IMR-90 (cell line): ENCODE data around the gene RELN. TPM values are rescaled to one million over a fixed set of nuclear protein-coding genes. Genes with fewer than 3 reads are reported as not detected.
A peak's percentile ranks its signal among the peaks of the same experiment; 100 is the strongest.

ENCODE experiments used
- ATAC-seq: fragments of 200-7000 bp; cut with Tn5 transposase; 2 replicates; pipeline ENCODE4 v1.9.1; 2020; ENCODE audit warnings: low read depth, mild to moderate bottlenecking, moderate library complexity
- BruUV-seq: library from RNA; stranded (reverse); fragments of 400-500 nt; replicated peaks from 2 replicates; lab custom pipeline; 2021; lab: Mats Ljungman, UMichigan
- CTCF ChIA-PET: fragments of 300-600 bp; formaldehyde crosslinking; extraction: SDS; loops from one replicate; lab custom pipeline; 2021; ENCODE audit warnings: antibody characterized with exemption; lab: Yijun Ruan, JAX
- POLR2A ChIA-PET: fragments of 300-600 bp; sonication (Branson Sonifier 250); formaldehyde crosslinking; loops from one replicate; lab custom pipeline; 2022; ENCODE audit warnings: antibody characterized with exemption; ENCODE audit not compliant: unreplicated experiment; lab: Charles Lee
- DNase-seq: peaks from one replicate; pipeline ENCODE4 v3.0.0; 2013
- H2AFZ ChIP-seq: replicated peaks from 2 replicates; pipeline ENCODE3; 2013; ENCODE audit warnings: low read length, mild to moderate bottlenecking; ENCODE audit not compliant: poor library complexity
- H2AK5ac ChIP-seq: 2 replicates; pipeline ENCODE4 v1.6.1; 2013; ENCODE audit warnings: low read depth, low read length, inconsistent platforms
- H2AK9ac ChIP-seq: replicated peaks from 2 replicates; pipeline ENCODE3; 2013; ENCODE audit warnings: mild to moderate bottlenecking, low read depth, low read length, moderate library complexity; ENCODE audit not compliant: poor library complexity
- H2BK120ac ChIP-seq: 2 replicates; pipeline ENCODE4 v1.6.1; 2013; ENCODE audit warnings: low read depth, low read length, inconsistent platforms
- H2BK15ac ChIP-seq: 3 replicates; pipeline ENCODE4 v1.6.1; 2013; ENCODE audit warnings: low read depth, low read length, inconsistent platforms
- H2BK20ac ChIP-seq: 2 replicates; pipeline ENCODE4 v1.6.1; 2013; ENCODE audit warnings: low read depth, mild to moderate bottlenecking, inconsistent platforms, low read length, moderate library complexity
- H2BK5ac ChIP-seq: 2 replicates; pipeline ENCODE4 v1.6.1; 2013; ENCODE audit warnings: mild to moderate bottlenecking, low read depth, low read length, inconsistent platforms; ENCODE audit not compliant: poor library complexity, severe bottlenecking
- H3K14ac ChIP-seq: replicated peaks from 2 replicates; pipeline ENCODE4 v1.6.1; 2013; ENCODE audit warnings: low read depth, low read length, inconsistent platforms
- H3K18ac ChIP-seq: 2 replicates; pipeline ENCODE4 v1.6.1; 2013; ENCODE audit warnings: low read depth, low read length, control low read depth
- H3K23ac ChIP-seq: 2 replicates; pipeline ENCODE4 v1.6.1; 2013; ENCODE audit warnings: low read depth, low read length, inconsistent platforms
- H3K27ac ChIP-seq: 2 replicates; pipeline ENCODE4 v1.5.1; 2013; ENCODE audit warnings: mild to moderate bottlenecking, control low read depth, low read length; ENCODE audit not compliant: insufficient read depth
- H3K27me3 ChIP-seq: 2 replicates; pipeline ENCODE4 v1.6.1; 2013; ENCODE audit warnings: low read length; ENCODE audit not compliant: control insufficient read depth, insufficient read depth
- H3K36me3 ChIP-seq: 2 replicates; pipeline ENCODE4 v1.6.1; 2013; ENCODE audit warnings: low read length, mixed read lengths; ENCODE audit not compliant: control insufficient read depth, insufficient read depth
- H3K4ac ChIP-seq: 2 replicates; pipeline ENCODE4 v1.6.1; 2013; ENCODE audit warnings: low read depth, low read length, inconsistent platforms
- H3K4me1 ChIP-seq: 2 replicates; pipeline ENCODE4 v1.6.1; 2013; ENCODE audit warnings: low read length, mixed read lengths; ENCODE audit not compliant: control insufficient read depth, insufficient read depth
- H3K4me2 ChIP-seq: 2 replicates; pipeline ENCODE4 v1.6.1; 2013; ENCODE audit warnings: low read depth, mild to moderate bottlenecking, control low read depth, low read length, moderate library complexity
- H3K4me3 ChIP-seq: 2 replicates; pipeline ENCODE4 v1.5.1; 2013; ENCODE audit warnings: low read depth, mild to moderate bottlenecking, control low read depth, low read length, moderate library complexity; ENCODE audit not compliant: insufficient read depth
- H3K56ac ChIP-seq: 2 replicates; pipeline ENCODE4 v1.6.1; 2013; ENCODE audit warnings: low read length, inconsistent platforms; ENCODE audit not compliant: insufficient read depth; ENCODE audit errors: extremely low read depth
- H3K79me1 ChIP-seq, 2 experiments: 2 replicates each; pipeline ENCODE4 v1.6.1; 2013; ENCODE audit warnings: low read length in 2 of 2, inconsistent platforms in 1 of 2, low read depth in 1 of 2
- H3K9ac ChIP-seq: 2 replicates; pipeline ENCODE4 v1.6.1; 2013; ENCODE audit warnings: low read depth, low read length, control low read depth
- H3K9me1 ChIP-seq: 2 replicates; pipeline ENCODE4 v1.6.1; 2013; ENCODE audit warnings: low read length, inconsistent platforms; ENCODE audit not compliant: insufficient read depth
- H3K9me3 ChIP-seq: 2 replicates; pipeline ENCODE4 v1.6.1; 2013; ENCODE audit warnings: low read length; ENCODE audit not compliant: control insufficient read depth, insufficient read depth
- H4K20me1 ChIP-seq: 2 replicates; pipeline ENCODE4 v1.6.1; 2013; ENCODE audit warnings: low read length, inconsistent platforms; ENCODE audit not compliant: insufficient read depth
- H4K5ac ChIP-seq: 2 replicates; pipeline ENCODE4 v1.6.1; 2013; ENCODE audit warnings: mild to moderate bottlenecking, low read depth, low read length, control low read depth
- H4K8ac ChIP-seq, 2 experiments: 2 replicates each; pipeline ENCODE4 v1.6.1; 2013; ENCODE audit warnings: low read depth in 2 of 2, low read length in 2 of 2, control low read depth in 1 of 2, inconsistent platforms in 1 of 2
- H4K91ac ChIP-seq: 2 replicates; pipeline ENCODE4 v1.6.1; 2013; ENCODE audit warnings: low read depth, low read length, inconsistent platforms; ENCODE audit not compliant: insufficient read depth
- BHLHE40 ChIP-seq: fragments of 150-350 bp; IDR thresholded peaks from 2 replicates; pipeline ENCODE4 v1.6.1; 2016; ENCODE audit warnings: mild to moderate bottlenecking, low read depth, low read length
- CEBPB ChIP-seq: IDR thresholded peaks from 2 replicates; pipeline ENCODE4 v1.6.1; 2012; ENCODE audit warnings: low read depth, low read length, improper control_type of control experiment
- CHD1 ChIP-seq: IDR thresholded peaks from 2 replicates; pipeline ENCODE4 v1.6.1; 2012; ENCODE audit warnings: low read depth, low read length, improper control_type of control experiment
- FOS ChIP-seq: fragments of 150-350 bp; IDR thresholded peaks from 2 replicates; pipeline ENCODE4 v1.6.1; 2016; ENCODE audit warnings: low read depth, low read length
- MAFK ChIP-seq: IDR thresholded peaks from 2 replicates; pipeline ENCODE4 v1.6.1; 2012; ENCODE audit warnings: low read depth, low read length, improper control_type of control experiment
- MAZ ChIP-seq: IDR thresholded peaks from 2 replicates; pipeline ENCODE4 v1.6.1; 2012; ENCODE audit warnings: low read depth, mild to moderate bottlenecking, low read length, improper control_type of control experiment, moderate library complexity, borderline replicate concordance
- NFE2L2 ChIP-seq: fragments of 150-350 bp; IDR thresholded peaks from 2 replicates; pipeline ENCODE4 v1.6.1; 2016; ENCODE audit warnings: low read depth, mild to moderate bottlenecking, low read length
- POLR2A ChIP-seq: IDR thresholded peaks from 2 replicates; pipeline ENCODE4 v1.6.1; 2012; ENCODE audit warnings: mild to moderate bottlenecking, low read depth, low read length
- RAD21 ChIP-seq: IDR thresholded peaks from 2 replicates; pipeline ENCODE4 v1.6.1; 2012; ENCODE audit warnings: low read length, improper control_type of control experiment
- RCOR1 ChIP-seq: IDR thresholded peaks from 2 replicates; pipeline ENCODE4 v1.6.1; 2012; ENCODE audit warnings: mild to moderate bottlenecking, low read length, improper control_type of control experiment; ENCODE audit not compliant: insufficient replicate concordance
- RFX5 ChIP-seq: IDR thresholded peaks from 2 replicates; pipeline ENCODE4 v1.8.0; 2012; ENCODE audit warnings: low read depth, mild to moderate bottlenecking, low read length, moderate library complexity
- WGBS, 2 experiments: methylation state at CpG; one replicate each; pipeline versions ENCODE4 v1.1.5 to v1.1.7; 2013; ENCODE audit warnings: missing lambda C conversion rate in 2 of 2; ENCODE audit not compliant: insufficient read length in 1 of 2; ENCODE audit errors: extremely low coverage in 2 of 2; 5-methylcytosine and 5-hydroxymethylcytosine counted together
- dilution Hi-C: fragments of 300-500 bp; cut with HindIII; formaldehyde crosslinking; loops from one replicate; pipeline ENCODE4 v1.14.3; 2018; ENCODE audit warnings: low sequenced_read_pairs; ENCODE audit not compliant: unreplicated experiment
- in situ Hi-C: fragments of 300-500 bp; cut with MboI; formaldehyde crosslinking; loops from 3 replicates; pipeline ENCODE4 v1.14.3; 2019; ENCODE audit warnings: low sequenced_read_pairs, inconsistent platforms, mixed read lengths
- intact Hi-C: fragments of 100-400 bp; cut with micrococcal nuclease; formaldehyde crosslinking; loops from 2 replicates; pipeline ENCODE4 v1.10.0; 2022
- polyA plus RNA-seq, 3 experiments: library from polyadenylated mRNA; depleted of rRNA; stranded (reverse); fragments of >200 nt; gene quantifications; 2 replicates each; pipeline ENCODE4 v1.2.3, GENCODE V29; 2012; ENCODE audit warnings: low replicate concordance in 1 of 3
- total RNA-seq: library from RNA; depleted of rRNA; stranded (reverse); fragments of >200 nt; gene quantifications from 2 replicates; pipeline ENCODE4 v1.2.3, GENCODE V29; 2012
- TF ChIP-seq, protein P1 (sequence below): conservative IDR thresholded peaks from 2 replicates; pipeline ENCODE4 v1.5.1; 2012; ENCODE audit warnings: mild to moderate bottlenecking, low read depth, low read length, improper control_type of control experiment
- TF ChIP-seq, protein P2 (sequence below): fragments of 150-350 bp; IDR thresholded peaks from 2 replicates; pipeline ENCODE4 v1.6.1; 2017; ENCODE audit warnings: mild to moderate bottlenecking, antibody characterized with exemption, low read length, low read depth

The RELN gene
- total and polyA plus RNA-seq, 2 of the 4 experiments (the other 2 are of a cell fraction): 14.7 to 23.7 TPM

DNA sequence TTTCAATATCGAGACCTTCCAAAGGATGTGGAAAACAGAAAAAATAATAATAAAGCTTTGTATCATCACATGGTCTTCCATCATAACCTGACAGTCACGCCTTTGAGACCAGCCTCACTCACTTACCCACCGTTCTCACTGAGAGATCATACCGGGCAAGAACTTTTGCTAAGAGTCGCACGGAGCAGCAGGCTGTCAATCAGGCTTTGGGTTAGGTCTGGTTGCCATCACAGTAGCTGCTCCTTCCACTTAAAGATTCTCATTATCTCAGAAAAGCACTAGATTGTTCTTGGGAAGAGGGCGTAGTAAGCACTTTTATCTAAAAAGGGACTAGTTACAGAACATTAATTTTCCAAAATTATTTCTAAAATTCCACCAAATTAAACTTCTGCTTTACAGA is 2.0 kb downstream of the RELN start:
- Histone ChIP-seq H2AK5ac (peak overlapping the region; percentile 21; the same call in 1 of the 2 replicates), H3K9me3 (no peaks in the 10 kb centered on the region), H3K18ac (no peak overlapping the region), H4K5ac (no peak overlapping the region), H2AFZ (no peak overlapping the region), H2BK120ac (no peak overlapping the region), H4K20me1 (no peaks in the 10 kb centered on the region), H3K4me2 (peak overlapping the region; percentile 48), H3K9ac (no peak overlapping the region), H3K4ac (no peak overlapping the region), H3K27ac (no peak overlapping the region), H3K56ac (no peak overlapping the region), H2AK9ac (no peak overlapping the region), H3K23ac (no peak overlapping the region), H3K14ac (no peak overlapping the region), H2BK20ac (no peak overlapping the region), H3K4me1 (peaks cover 5% of the 10 kb centered on the region; the same call in 1 of the 2 replicates), H4K8ac (no peak overlapping the region), H2BK5ac (no peak overlapping the region), H2BK15ac (no peak overlapping the region), H3K27me3 (no peaks in the 10 kb centered on the region; the same call in 1 of the 2 replicates), H3K4me3 (peak overlapping the region; percentile 4; the same call in 1 of the 2 replicates), H3K79me1 (peaks cover 0 to 3% of the 10 kb centered on the region in 2 experiments; a peak in 1 of 4 replicates), H3K36me3 (no peaks in the 10 kb centered on the region), H4K91ac (no peak overlapping the region), H3K9me1 (no peaks in the 10 kb centered on the region)
- ChIA-PET POLR2A (no interaction called here), CTCF (interaction anchor here (0.6 kb wide), 3 partner anchors 10 to 239 kb away, joined by 3 to 5 read pairs (median 4); no protein-coding TSS in a partner anchor)
- BruUV-seq: TSS peak; percentile 10
- intact Hi-C loops (loop anchor here (5.0 kb wide), 1 partner anchor 165 kb away; no protein-coding TSS in a partner anchor), in situ Hi-C loops (no loop called here), dilution Hi-C loops (no loop called here)
- no peak for TF ChIP-seq NFE2L2
- TF ChIP-seq, protein P1, sequence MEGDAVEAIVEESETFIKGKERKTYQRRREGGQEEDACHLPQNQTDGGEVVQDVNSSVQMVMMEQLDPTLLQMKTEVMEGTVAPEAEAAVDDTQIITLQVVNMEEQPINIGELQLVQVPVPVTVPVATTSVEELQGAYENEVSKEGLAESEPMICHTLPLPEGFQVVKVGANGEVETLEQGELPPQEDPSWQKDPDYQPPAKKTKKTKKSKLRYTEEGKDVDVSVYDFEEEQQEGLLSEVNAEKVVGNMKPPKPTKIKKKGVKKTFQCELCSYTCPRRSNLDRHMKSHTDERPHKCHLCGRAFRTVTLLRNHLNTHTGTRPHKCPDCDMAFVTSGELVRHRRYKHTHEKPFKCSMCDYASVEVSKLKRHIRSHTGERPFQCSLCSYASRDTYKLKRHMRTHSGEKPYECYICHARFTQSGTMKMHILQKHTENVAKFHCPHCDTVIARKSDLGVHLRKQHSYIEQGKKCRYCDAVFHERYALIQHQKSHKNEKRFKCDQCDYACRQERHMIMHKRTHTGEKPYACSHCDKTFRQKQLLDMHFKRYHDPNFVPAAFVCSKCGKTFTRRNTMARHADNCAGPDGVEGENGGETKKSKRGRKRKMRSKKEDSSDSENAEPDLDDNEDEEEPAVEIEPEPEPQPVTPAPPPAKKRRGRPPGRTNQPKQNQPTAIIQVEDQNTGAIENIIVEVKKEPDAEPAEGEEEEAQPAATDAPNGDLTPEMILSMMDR: no peak
- TF ChIP-seq CHD1: no peak
- TF ChIP-seq, protein P2, sequence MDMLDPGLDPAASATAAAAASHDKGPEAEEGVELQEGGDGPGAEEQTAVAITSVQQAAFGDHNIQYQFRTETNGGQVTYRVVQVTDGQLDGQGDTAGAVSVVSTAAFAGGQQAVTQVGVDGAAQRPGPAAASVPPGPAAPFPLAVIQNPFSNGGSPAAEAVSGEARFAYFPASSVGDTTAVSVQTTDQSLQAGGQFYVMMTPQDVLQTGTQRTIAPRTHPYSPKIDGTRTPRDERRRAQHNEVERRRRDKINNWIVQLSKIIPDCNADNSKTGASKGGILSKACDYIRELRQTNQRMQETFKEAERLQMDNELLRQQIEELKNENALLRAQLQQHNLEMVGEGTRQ: no peak
- TF ChIP-seq BHLHE40: no peak
- no peak for TF ChIP-seq CEBPB
- TF ChIP-seq MAFK: no peak
- no peak for TF ChIP-seq POLR2A
- TF ChIP-seq RFX5: no peak
- TF ChIP-seq RCOR1: no peak
- TF ChIP-seq FOS: no peak
- no peak for TF ChIP-seq MAZ
- TF ChIP-seq RAD21: no peak
- ATAC-seq: no peak
- WGBS, 2 experiments: 20% methylated on average over 1 of the region's 7 CpGs; no CpG with 5 or more reads in 1 of the 2 experiments
- no peak for DNase-seq
